ENCODE data around the gene NEU3.

DNA sequence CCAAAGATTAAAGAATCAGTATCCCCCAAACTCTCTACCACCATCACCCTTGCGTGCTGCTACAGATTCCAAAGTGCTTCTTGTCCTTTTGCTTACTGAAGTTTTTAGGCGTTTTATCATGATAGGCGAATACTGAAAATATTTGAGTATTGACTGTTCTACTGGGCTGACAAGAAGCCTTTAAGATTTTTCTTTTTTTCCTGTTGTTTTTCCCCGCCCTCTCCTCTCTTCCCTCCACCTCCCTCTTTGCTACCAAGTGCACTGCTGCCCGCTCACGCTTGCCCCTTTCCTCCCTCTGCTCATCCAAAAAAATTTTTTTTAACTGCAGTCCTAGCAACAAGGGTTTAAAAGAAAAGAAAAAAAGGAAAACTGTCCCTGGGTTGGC, 39.0 kb upstream of the NEU3 start:
- TF ChIP-seq YY1 (IDR thresholded peaks at IDR 0.05; ENCODE audit: insufficient read depth, insufficient read length) = no peak
- no peak for TF ChIP-seq SUZ12 (IDR thresholded peaks at IDR 0.05; ENCODE audit: extremely low read depth, insufficient read depth, insufficient read length)
